PC-9 (cell line): ENCODE results near the gene PLTP. TPM values are rescaled to one million over a fixed set of nuclear protein-coding genes. Genes with fewer than 3 reads are reported as not detected.

Experiments
- BruUV-seq: library from RNA; stranded (reverse); fragments of 400-500 nt; replicated peaks from 2 replicates; lab custom pipeline; 2021; lab: Mats Ljungman, UMichigan
- CTCF ChIA-PET: fragments of 300-600 bp; sonication (Branson Sonifier 250); formaldehyde crosslinking; loops from one replicate; lab custom pipeline; 2022; ENCODE audit warnings: antibody characterized with exemption; lab: Charles Lee
- POLR2A ChIA-PET: fragments of 300-600 bp; sonication (Branson Sonifier 250); formaldehyde crosslinking; loops from one replicate; lab custom pipeline; 2022; ENCODE audit warnings: antibody characterized with exemption; ENCODE audit not compliant: unreplicated experiment; lab: Charles Lee
- DNase-seq, 2 experiments: peaks; one replicate each; pipeline versions ENCODE4 v3.0.0 to v3.0.0-alpha.2; 2015 to 2022; ENCODE audit warnings: mixed read lengths in 1 of 2
- H2AFZ ChIP-seq: fragments of 200-600 bp; sonication (generic); 2 replicates; pipeline ENCODE4 v1.8.1; 2017; ENCODE audit warnings: antibody characterized with exemption
- H3F3A ChIP-seq: fragments of 200-600 bp; sonication (generic); 2 replicates; pipeline ENCODE4 v1.8.1; 2017; ENCODE audit warnings: antibody characterized with exemption, mild to moderate bottlenecking, low read depth; ENCODE audit not compliant: insufficient read depth
- H3K27ac ChIP-seq: fragments of 200-600 bp; sonication (generic); 2 replicates; pipeline ENCODE4 v1.6.1; 2016; ENCODE audit warnings: mixed run types
- H3K27me3 ChIP-seq: fragments of 200-600 bp; sonication (generic); 2 replicates; pipeline ENCODE4 v1.6.1; 2016; ENCODE audit warnings: low read depth, mixed run types; ENCODE audit not compliant: insufficient read depth
- H3K36me3 ChIP-seq: fragments of 200-600 bp; sonication (generic); 2 replicates; pipeline ENCODE4 v1.6.1; 2016; ENCODE audit warnings: low read depth, mixed run types
- H3K4me1 ChIP-seq: fragments of 200-600 bp; sonication (generic); replicated peaks from 2 replicates; pipeline ENCODE4 v1.6.1; 2016; ENCODE audit warnings: mixed run types; ENCODE audit not compliant: insufficient read depth
- H3K4me2 ChIP-seq: fragments of 200-600 bp; sonication (generic); 2 replicates; pipeline ENCODE4 v1.6.1; 2017; ENCODE audit warnings: mixed run types
- H3K4me3 ChIP-seq: fragments of 200-600 bp; sonication (generic); 2 replicates; pipeline ENCODE4 v1.6.1; 2016; ENCODE audit warnings: mixed run types
- H3K79me2 ChIP-seq: fragments of 200-600 bp; sonication (generic); 2 replicates; pipeline ENCODE4 v1.6.1; 2017; ENCODE audit warnings: low read depth, mixed run types
- H3K9me2 ChIP-seq: fragments of 200-600 bp; sonication (generic); 2 replicates; pipeline ENCODE4 v1.8.1; 2017; ENCODE audit warnings: mild to moderate bottlenecking; ENCODE audit not compliant: insufficient read depth
- H3K9me3 ChIP-seq: fragments of 200-600 bp; sonication (generic); 2 replicates; pipeline ENCODE4 v1.8.1; 2016; ENCODE audit warnings: low read depth; ENCODE audit not compliant: insufficient read depth
- H4K20me1 ChIP-seq: fragments of 200-600 bp; sonication (generic); 2 replicates; pipeline ENCODE4 v1.8.1; 2017; ENCODE audit not compliant: insufficient read depth
- CTCF ChIP-seq: fragments of 200-600 bp; sonication (generic); conservative IDR thresholded peaks from 2 replicates; pipeline ENCODE4 v1.6.1; 2017; ENCODE audit warnings: mixed run types, antibody characterized with exemption, mild to moderate bottlenecking, moderate library complexity
- EZH2 ChIP-seq: fragments of 200-600 bp; sonication (generic); IDR thresholded peaks from 2 replicates; pipeline ENCODE4 v1.8.0; 2017; ENCODE audit warnings: antibody characterized with exemption, low read depth
- intact Hi-C: fragments of 100-400 bp; cut with micrococcal nuclease; formaldehyde crosslinking; loops from one replicate; pipeline ENCODE4 v1.10.0; 2022; ENCODE audit not compliant: unreplicated experiment
- total RNA-seq: library from RNA; stranded (reverse); gene quantifications from 2 replicates; pipeline ENCODE4 v1.2.3, GENCODE V29; 2021

The PLTP gene
- total RNA-seq, 1 experiment from 2014 or later, result 127 TPM

DNA sequence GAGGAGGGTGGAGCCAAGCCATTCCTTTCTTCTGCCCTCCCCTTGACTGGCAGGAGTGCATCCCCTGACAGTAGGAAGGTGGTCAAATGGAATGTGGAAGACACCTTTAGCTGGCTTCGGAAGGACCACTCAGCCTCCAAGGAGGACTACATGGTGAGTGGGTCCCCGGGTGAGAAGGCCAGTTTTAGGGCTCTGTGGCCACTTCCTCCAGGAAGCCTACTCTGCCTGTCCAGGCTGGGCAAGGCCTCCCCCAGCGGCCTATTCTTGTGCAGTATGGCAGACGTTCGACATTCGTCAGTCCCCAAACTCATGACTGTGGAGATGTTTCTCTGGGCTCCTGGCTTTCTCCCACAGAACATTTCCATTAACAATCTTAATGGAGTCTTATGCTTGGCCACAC lies 31.7 kb upstream of the PLTP start:
- Histone ChIP-seq H3K79me2 (no peaks in the 10 kb centered on the region), H3K27ac (peak overlapping the region; percentile 81), H3K36me3 (0 out of 2 replicates have a peak, but pooled peaks cover 14% of the 10 kb centered on the region), H3K4me2 (peak overlapping the region; percentile 14), H3K27me3 (no peaks in the 10 kb centered on the region), H3K9me3 (no peaks in the 10 kb centered on the region), H4K20me1 (no peaks in the 10 kb centered on the region), H3K4me3 (no peak overlapping the region), H3K4me1 (peaks cover 37% of the 10 kb centered on the region), H3F3A (peaks cover 37% of the 10 kb centered on the region), H3K9me2 (no peaks in the 10 kb centered on the region), H2AFZ (no peak overlapping the region)
- CTCF ChIA-PET, result interaction anchor here (0.6 kb wide), 1 partner anchor 620 kb away, joined by 5 read pairs; no protein-coding TSS in a partner anchor
- peak in 1 of 2 experiments; percentile 21 for DNase-seq
- POLR2A ChIA-PET, result interaction anchor here (0.7 kb wide), 2 partner anchors 10 to 71 kb away, joined by 4 to 6 read pairs; no protein-coding TSS in a partner anchor
- no peak for TF ChIP-seq EZH2
- TF ChIP-seq CTCF, result no peak
- intact Hi-C loops, result no loop called here
- BruUV-seq, result no TSS peak

DNA sequence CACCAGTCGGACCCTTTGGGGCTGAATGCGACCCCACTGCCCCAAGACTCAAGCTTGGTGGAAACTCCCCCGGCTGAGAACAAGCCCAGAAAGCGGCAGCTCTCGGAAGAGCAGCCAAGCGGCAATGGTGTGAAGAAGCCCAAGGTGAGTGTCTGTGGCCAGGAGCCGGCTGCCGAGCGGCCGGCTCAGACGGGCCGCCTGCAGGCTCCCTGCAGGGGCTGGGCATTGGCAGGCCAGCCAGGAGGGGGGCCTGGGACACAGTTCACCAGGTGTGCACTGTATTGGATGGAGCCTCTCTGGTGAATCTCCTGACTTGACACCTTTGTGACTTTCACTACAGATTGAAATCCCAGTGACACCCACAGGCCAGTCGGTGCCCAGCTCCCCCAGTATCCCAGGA lies 28.5 kb upstream of the PLTP start:
- no peak overlapping the region for H3K27ac ChIP-seq
- BruUV-seq, result no TSS peak
- no peaks in the 10 kb centered on the region for H3K9me3 ChIP-seq
- peaks cover 20% of the 10 kb centered on the region; the same call in 1 of the 2 replicates for H3K36me3 ChIP-seq
- no peak overlapping the region for H3K4me3 ChIP-seq
- ChIA-PET POLR2A (interaction anchor here (0.5 kb wide), 1 partner anchor 328 kb away, joined by 8 read pairs; no protein-coding TSS in a partner anchor), CTCF (interaction anchor here (0.6 kb wide), 1 partner anchor 12 kb away, joined by 3 read pairs; no protein-coding TSS in a partner anchor)
- no peak overlapping the region for H2AFZ ChIP-seq
- H3K79me2 ChIP-seq, result peaks cover 12% of the 10 kb centered on the region
- DNase-seq, result no peak
- H4K20me1 ChIP-seq, result no peaks in the 10 kb centered on the region
- TF ChIP-seq CTCF (no peak), EZH2 (no peak)
- intact Hi-C loops, result no loop called here
- H3K4me1 ChIP-seq, result peaks cover 26% of the 10 kb centered on the region
- no peaks in the 10 kb centered on the region for H3K9me2 ChIP-seq
- H3K4me2 ChIP-seq, result no peak overlapping the region
- peaks cover 29% of the 10 kb centered on the region for H3F3A ChIP-seq
- no peaks in the 10 kb centered on the region for H3K27me3 ChIP-seq

GRCh38 chr20:45940053-45940452 lies 28.1 kb upstream of the PLTP start:
- POLR2A ChIA-PET, result interaction anchor here (0.5 kb wide), 2 partner anchors 21 to 328 kb away, joined by 3 to 8 read pairs; no protein-coding TSS in a partner anchor

More at GRCh38 chr20:45940053-45940452, 28.1 kb upstream of the PLTP start:
- CTCF ChIA-PET, result interaction anchor here (0.6 kb wide), 1 partner anchor 11 kb away, joined by 3 read pairs; no protein-coding TSS in a partner anchor
- no peak for DNase-seq
- H3K27ac ChIP-seq, result no peak overlapping the region
- no peaks in the 10 kb centered on the region for H4K20me1 ChIP-seq
- H3F3A ChIP-seq, result peaks cover 27% of the 10 kb centered on the region
- TF ChIP-seq EZH2 (no peak), CTCF (no peak)
- no peak overlapping the region for H2AFZ ChIP-seq
- peaks cover 20% of the 10 kb centered on the region; the same call in 1 of the 2 replicates for H3K36me3 ChIP-seq
- peaks cover 15% of the 10 kb centered on the region for H3K79me2 ChIP-seq
- intact Hi-C loops, result no loop called here
- H3K4me1 ChIP-seq, result peaks cover 22% of the 10 kb centered on the region
- no peak overlapping the region for H3K4me2 ChIP-seq
- H3K4me3 ChIP-seq, result no peak overlapping the region
- no peaks in the 10 kb centered on the region for H3K9me3 ChIP-seq
- no peaks in the 10 kb centered on the region for H3K9me2 ChIP-seq
- no peaks in the 10 kb centered on the region for H3K27me3 ChIP-seq
- no TSS peak for BruUV-seq
